Fibroblast of upper back skin (primary cell): Measurements from ENCODE around the gene PRUNE2.
"Not testable (repeated sequence)": the region's sequence is repeated elsewhere in the genome, so short reads cannot be mapped to it uniquely, and the experiment has no call there.

ENCODE experiments used
- DNase-seq: peaks from one replicate; pipeline ENCODE4 v3.0.0-alpha.2; 2013

Gene PRUNE2, protein sequence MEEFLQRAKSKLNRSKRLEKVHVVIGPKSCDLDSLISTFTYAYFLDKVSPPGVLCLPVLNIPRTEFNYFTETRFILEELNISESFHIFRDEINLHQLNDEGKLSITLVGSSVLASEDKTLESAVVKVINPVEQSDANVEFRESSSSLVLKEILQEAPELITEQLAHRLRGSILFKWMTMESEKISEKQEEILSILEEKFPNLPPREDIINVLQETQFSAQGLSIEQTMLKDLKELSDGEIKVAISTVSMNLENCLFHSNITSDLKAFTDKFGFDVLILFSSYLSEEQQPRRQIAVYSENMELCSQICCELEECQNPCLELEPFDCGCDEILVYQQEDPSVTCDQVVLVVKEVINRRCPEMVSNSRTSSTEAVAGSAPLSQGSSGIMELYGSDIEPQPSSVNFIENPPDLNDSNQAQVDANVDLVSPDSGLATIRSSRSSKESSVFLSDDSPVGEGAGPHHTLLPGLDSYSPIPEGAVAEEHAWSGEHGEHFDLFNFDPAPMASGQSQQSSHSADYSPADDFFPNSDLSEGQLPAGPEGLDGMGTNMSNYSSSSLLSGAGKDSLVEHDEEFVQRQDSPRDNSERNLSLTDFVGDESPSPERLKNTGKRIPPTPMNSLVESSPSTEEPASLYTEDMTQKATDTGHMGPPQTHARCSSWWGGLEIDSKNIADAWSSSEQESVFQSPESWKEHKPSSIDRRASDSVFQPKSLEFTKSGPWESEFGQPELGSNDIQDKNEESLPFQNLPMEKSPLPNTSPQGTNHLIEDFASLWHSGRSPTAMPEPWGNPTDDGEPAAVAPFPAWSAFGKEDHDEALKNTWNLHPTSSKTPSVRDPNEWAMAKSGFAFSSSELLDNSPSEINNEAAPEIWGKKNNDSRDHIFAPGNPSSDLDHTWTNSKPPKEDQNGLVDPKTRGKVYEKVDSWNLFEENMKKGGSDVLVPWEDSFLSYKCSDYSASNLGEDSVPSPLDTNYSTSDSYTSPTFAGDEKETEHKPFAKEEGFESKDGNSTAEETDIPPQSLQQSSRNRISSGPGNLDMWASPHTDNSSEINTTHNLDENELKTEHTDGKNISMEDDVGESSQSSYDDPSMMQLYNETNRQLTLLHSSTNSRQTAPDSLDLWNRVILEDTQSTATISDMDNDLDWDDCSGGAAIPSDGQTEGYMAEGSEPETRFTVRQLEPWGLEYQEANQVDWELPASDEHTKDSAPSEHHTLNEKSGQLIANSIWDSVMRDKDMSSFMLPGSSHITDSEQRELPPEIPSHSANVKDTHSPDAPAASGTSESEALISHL (N-terminal part only)

GRCh38 chr9:76905791-76906646, at the start of gene PRUNE2:
Gene PRUNE2, minus strand, starts transcription at chr9:76906114. Its CDS starts 151 bp downstream, at chr9:76905963.
- peak; percentile 77 for DNase-seq

- DNase-seq, result not testable (repeated sequence)
These were observed 49.5 kb upstream of the PRUNE2 start for GRCh38 chr9:76955406-76955805.

DNA sequence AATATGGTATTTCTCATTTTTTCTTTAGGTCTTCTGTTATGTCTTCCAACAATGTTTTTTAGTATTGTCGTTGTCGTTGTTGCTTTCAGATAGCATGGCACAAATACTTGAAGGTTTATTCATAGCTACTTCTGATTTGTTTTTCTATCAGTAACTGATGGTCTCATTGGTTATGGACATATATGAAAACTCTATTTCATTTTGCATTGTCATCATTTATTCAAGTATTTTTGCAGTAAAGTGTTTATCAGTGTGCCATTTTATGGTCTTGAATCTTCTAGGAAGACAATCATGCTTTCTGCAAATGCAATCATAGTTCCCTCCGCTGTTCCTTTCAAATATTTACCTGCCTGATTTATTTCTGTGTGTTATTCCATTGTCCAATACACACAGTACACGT, 44.0 kb upstream of the PRUNE2 start:
- no peak for DNase-seq

- no peak for DNase-seq
These were observed 38.1 kb upstream of the PRUNE2 start for GRCh38 chr9:76944011-76944410.

DNA sequence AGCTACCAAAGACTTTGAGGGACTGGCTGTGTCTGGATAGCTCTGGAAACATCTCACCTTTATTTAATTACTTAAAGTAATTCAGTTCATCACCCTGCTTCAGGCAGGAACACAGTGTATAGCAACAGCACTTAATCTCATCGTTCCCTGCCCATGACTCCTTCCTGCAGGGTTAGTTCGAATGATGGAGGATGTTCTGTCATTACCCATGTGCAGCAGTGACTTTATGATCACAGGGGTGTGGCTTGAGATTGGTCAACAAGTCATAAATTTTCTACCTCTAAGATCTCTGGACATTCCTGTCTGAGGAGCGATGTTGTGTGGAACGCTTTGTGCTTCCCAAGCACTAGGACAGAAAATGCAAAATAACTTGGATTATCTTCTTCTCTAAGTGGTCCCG, 37.1 kb upstream of the PRUNE2 start:
- no peak for DNase-seq

GRCh38 chr9:76932757-76933156, 26.8 kb upstream of the PRUNE2 start:
- DNase-seq, result peak; percentile 22

GRCh38 chr9:76932265-76932664, 26.4 kb upstream of the PRUNE2 start:
- DNase-seq, result no peak

GRCh38 chr9:76927540-76928240, 21.8 kb upstream of the PRUNE2 start:
- no peak for DNase-seq

DNA sequence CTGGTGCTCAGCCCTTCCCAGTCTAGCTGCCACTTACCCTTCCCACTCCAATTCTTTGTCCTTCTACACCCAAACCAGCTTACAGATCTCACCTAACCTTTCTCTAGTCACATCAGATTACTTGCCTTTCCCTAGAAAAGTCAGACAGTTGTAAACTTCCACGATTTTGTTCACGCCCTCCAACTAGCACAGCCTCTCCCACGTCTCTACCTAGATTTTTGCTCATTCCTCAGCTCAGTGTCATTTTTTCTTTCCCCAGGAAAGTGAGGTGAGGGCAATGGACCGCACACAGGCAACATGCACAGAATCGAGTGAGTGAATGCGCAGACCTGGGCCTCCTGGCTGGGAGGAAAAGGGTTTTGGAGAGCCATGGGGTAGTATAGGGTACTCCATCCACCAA, 20.9 kb upstream of the PRUNE2 start:
- DNase-seq, result no peak

DNA sequence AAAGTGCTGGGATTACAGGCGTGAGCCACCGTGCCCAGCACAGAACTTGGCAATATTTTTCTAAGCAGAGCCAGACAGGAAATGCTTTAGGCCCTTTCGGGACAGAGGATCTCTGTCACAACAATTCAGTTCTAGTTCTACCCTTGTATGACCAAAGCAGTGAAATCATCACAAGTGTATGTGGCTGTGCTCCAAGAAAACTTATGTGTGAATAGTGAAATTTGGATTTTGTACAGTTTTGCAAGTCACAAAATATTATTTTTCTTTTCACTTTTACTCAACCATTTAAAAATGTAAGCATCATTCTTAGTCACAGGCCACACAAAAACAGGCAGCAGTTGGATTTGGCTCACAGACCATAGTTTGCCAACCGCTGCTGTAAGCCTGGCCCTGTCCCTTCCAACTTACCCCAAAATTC, 20.4 kb upstream of the PRUNE2 start:
- DNase-seq, result peak; percentile 79

DNA sequence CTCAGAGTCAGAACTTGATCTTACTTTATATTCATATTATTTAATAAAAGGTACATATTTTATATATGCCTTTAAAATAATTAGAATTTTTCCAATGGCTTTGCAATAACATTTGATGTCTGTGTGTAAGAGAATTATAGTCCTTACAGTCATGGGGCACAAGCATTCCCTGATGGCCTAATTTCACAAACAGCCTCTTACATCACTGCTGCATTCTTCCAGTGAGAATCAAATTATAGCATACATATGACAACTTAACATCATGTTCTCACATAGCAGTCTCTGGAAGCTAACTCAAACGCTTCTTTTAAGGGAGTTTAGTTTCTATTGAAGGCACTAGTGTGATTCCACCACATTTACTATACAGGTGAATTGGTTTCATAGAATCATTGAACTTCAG, 15.3 kb upstream of the PRUNE2 start:
- DNase-seq, result no peak

GRCh38 chr9:76917299-76917698, 11.4 kb upstream of the PRUNE2 start:
- DNase-seq, result no peak

DNA sequence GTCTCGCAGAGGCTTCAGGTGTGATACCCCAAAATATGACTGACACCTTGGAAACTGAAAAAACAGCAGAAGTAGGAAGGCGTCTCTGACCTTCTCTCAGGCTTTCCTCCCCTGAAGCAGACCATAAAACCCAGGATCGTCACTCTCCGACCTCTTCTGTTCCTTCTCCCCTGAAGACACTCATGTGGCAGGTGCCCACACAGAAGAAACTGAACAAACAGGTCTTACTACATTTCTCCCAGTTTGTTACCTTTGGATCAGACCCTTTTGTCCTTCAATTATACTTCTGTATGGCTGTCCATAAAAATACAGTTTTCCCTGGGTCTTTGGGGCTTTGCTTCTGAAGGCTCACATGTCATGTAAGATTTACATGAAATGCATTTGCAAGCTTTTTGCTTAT, 10.3 kb upstream of the PRUNE2 start:
- DNase-seq, result no peak

- DNase-seq, result no peak
These were observed 7.6 kb upstream of the PRUNE2 start for GRCh38 chr9:76913467-76913866.

DNA sequence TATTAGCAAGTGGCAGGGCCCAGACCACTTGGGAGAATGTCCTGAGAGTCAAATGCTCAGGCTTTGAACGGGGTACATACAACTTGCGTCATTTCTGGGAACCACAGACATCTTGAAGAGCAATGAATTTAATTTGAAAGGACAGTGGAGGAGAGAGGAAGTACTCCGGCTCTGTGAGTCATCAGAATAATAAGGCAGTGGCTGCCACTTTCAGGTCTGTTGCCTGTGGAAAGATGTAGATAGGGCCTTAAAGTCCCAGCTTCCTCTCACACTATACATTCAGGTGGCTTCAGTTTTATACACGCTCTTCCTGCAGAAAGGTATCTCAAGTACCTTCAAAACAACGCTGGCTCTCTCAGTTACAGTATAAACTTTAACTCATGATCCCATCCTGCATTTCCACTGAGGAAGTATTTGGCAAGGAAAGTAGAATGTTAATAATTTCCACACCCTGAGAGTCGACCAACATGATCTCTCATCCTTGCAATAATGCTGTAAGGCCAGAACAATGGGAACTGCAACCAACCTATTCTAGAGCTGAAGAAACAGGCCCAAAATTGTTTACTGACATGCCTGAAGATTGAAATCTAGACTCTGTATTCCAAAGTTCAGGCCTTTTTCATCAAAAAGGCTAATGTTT, 6.8 kb upstream of the PRUNE2 start:
- peak; percentile 57 for DNase-seq

DNA sequence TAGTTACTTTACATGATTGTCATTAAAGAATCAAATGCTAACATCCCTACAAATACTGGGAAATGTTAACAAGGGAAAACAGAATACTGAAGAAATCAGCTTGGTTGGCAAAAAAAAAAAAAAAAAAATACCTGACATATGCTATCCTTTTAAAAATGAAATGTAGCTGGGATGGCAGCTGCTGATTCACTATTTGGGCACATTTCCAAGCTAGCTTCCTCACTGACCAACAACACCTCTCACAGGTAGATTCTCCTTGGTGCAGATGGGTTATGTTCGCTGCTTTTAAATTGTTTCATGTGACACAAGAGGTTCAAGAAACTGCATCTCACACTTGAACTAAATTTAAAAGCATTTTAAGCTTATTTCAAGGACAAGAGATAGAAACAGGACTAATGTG, 6.1 kb upstream of the PRUNE2 start:
- no peak for DNase-seq

DNA sequence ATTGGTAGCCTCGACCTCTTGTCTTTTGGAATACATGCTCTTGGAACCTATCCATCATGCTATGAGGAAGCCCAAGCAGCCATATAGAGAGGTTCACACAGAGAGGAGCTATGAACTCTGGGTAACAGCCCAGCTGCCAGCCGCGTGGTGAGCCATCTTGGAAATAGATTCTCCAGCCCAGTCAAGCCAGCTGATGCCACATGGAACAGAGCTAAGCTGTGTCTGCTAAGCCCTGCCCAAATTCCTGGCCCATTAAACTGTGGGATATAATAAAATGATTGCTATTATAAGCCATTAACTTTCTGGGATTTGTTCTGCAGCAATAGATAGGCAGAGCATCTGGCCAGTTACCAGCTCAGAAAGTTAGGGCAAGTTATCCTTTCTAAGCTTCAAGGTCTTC, 4.9 kb upstream of the PRUNE2 start:
- no peak for DNase-seq

- no peak for DNase-seq
These were observed 697 bp upstream of the PRUNE2 start for GRCh38 chr9:76906647-76906975.

DNA sequence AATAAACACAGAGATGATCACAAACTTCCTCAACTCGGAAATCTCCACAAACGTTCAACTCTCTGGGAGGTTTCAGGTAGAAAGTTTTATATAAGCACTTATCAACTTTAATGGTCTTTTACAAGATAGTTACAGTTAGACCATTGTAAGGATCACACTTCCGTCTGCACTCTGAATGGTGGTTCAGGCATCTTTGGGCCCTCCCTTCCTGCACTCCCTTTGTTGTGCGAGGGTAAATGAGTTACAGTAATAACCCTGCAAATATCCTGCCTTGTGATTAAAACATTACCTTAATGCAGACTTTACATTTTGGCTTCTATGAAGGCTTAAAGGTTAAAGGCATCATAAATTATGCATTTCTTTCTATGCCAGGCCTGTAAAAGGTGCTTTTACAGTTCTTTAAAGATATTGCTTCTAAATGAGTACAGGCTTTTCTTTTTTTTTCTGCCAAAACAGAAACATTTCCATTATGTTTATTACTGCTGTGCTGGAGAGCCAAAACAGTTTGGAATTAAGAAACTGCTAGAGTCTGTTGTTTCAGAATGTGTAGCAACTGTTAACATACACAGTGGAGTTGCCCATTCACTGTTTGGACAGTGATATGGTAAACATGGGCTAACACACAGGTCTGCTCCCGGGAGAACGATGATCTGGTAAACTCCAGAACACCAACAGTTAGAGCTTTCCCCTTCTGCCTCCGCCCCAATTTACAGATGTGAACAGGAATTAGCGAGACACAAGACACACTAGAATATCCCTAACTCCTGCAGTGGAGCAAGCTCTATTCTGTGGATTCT, 1.1 kb downstream of the PRUNE2 start:
- DNase-seq, result no peak

DNA sequence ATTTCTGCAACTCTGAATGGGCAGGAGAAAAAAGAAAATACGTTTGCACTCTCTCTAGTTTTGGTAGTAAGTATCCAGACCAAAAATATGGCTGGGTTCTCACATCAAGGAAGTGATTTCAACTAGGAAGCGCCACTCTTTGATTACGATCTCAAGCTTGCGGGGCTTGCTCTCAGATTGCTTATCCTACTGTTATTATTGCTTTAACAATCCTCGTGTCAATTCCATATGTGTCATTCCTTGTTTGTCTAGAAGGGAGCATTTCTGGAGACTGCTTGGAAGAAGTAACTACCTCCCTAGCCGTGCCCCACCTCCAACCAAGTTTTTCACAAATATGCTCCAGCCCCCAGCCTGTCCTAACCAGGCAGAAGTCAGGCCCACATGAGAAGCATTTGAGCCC, 3.5 kb downstream of the PRUNE2 start:
- DNase-seq, result no peak
